ENCODE results near the gene CELA2A.
"Not testable (repeated sequence)": the region's sequence is repeated elsewhere in the genome, so short reads cannot be mapped to it uniquely, and the experiment has no call there.

The CELA2A gene

DNA sequence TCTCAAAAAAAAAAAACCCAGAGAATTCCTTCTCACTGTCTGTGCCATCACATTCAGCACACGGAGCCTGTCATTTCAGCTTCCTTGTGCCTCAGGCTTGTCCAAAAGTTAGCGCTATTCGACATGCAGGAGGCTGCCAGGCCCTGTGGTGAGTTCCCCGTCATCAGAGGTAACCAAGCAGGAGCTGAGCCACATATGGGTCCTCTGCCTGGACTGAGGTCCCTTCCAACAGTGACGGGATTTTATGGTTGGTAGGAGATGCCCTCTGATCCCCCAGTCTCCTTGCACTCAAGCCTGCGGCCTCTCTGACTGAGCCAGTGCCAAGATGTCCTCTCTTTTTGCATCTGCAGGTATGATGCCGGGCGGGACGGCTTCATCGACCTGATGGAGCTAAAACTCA is 31.0 kb upstream of the CELA2A start:
- DNase-seq = no peak

DNA sequence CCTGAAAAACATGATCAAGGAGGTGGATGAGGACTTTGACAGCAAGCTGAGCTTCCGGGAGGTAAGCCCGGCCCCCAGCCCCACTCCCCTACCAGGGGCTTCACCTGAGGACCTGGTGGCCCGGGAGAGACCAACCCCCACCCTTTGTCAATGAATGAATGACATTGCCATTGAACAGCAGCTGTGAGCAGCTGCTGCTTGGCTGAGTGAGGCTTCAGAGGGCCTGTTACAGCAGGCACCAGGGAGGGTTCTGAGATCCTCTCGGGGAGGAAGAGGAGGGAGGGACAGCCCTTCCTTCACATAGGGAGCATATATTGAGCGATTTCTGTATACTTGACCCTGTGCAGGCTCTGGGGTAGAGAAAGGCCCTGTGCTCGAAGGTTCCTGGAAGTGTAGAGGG is 30.6 kb upstream of the CELA2A start:
- DNase-seq = no peak

GRCh38 chr1:15426492-15427279 is 29.8 kb upstream of the CELA2A start:
- DNase-seq = peak; percentile 30

DNA sequence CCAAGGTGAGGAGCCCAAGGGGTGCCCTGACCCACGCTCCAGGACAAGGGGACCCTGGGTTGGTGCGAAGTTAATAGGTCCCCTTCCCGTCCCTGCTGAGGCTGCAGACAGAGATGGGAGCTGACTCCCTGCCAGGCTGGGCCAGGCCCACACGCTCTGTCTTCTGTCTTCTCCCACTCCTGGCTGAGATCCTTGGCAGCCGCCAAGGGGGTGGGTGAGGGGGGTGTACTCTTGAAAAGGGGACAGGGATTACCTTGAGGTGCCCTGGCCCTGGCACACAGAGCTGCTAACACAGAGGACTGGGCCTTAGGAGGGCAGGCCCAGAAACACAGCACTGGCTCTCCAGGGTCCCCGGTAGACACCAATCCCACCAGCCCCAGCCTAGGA is 29.3 kb upstream of the CELA2A start:
- peak; percentile 18 for DNase-seq

GRCh38 chr1:15428252-15428651 is 28.3 kb upstream of the CELA2A start:
- not testable (repeated sequence) for DNase-seq

DNA sequence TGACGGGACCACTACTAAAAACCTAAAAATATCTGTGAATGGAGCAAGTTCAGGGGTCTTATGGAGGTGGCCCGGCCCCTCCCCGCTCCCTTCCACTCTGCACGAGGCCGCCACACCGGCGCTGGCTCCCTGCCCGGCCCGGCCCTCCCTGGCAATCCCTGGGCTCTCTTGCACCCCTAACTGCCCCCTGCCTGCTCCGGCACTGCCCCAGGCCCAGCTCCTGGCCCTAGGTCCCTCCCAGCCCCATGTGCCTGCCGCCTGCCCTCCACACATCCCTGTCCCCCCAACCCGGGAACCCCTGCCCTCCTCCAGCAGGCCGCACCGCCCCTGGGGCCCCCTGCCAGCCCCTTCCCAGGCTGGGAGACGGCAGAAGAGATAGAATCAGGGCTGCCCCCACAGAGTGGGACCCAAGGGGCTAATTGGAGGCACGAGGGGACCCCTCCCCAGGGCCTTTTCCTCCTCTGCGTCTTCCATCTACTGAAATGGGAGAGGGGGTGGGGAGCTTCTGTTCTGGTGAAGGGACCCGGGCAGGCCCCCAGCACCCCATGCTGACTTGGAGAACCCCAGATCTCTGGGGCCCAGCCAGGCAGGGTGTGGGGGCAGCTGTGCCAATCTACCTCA is 27.6 kb upstream of the CELA2A start:
- peak; percentile 32 for DNase-seq

DNA sequence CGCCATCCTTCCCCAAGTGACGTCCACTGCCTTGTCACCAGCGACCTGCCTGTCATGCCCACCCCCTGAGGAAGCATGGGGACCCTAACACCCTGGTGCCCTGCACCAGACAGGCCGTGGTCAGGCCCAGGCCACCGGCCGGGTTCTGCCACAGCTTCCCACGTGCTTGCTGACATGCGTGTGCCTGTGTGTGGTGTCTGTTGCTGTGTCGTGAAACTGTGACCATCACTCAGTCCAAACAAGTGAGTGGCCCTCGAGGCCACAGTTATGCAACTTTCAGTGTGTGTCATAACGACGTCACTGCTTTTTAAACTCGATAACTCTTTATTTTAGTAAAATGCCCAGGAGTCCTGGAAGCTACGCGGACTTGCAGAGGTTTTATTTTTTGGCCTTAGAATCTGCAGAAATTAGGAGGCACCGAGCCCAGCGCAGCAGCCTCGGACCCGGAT is 26.8 kb upstream of the CELA2A start:
- DNase-seq = peak; percentile 28

DNA sequence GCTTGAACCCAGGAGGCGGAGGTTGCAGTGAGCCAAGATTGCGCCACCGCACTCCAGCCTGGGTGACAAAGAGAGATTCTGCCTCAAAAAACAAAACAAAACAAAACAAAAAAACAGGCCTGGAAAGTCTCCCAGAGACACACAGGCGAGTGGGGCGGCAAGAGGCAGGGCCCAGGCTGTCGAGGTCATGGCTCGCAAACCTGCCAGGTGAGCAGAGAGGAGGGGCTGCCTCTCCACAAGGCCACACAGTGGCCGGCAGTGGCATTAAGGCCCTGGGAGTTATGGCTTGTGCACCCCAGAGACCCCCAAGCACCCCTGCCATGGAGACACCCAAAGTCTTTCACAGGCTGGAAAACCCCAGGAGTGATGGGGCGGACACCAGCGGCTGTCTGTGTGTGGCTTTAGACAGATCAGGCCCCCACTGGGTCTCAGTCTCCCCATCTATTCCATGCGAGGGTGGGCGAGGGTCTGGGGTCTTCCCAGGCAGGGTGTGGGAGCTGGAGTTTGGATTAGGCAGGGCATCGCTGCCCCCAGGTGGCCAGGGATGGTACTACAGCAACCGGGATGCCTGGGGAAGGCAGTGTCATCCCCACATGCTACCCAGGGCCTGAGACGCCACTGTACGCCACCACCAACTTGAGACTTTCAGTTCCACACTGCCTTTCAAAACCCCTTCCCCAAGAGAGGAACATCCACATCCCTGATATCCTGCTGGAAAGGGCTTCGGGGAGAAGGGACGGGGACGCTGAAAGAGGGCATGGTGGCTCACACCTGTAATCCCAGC is 25.6 kb upstream of the CELA2A start:
- DNase-seq = peak; percentile 74

GRCh38 chr1:15431571-15431948 is 25.0 kb upstream of the CELA2A start:
- DNase-seq = no peak

DNA sequence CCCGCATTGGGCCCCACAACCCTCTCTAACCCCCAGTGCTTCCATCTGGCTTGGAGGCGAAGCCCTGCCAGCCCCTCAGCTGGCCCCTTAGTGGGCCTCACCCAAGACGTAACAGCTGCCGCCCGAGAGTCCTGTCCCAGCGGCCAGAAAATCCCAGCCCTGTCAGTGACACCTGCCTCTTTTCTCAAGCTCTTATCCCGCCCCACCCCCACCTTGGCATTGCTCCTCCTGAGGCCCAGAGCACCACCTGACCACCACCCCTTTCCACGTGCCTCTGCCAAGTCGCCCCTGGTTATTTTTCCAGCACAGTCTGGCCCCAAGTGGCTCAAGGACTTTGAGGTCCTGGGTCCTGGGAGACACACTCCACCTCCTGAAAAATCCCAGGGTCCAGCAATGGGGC is 24.2 kb upstream of the CELA2A start:
- peak; percentile 71 for DNase-seq

- no peak for DNase-seq
Observed at GRCh38 chr1:15433471-15433870, 23.1 kb upstream of the CELA2A start.

DNA sequence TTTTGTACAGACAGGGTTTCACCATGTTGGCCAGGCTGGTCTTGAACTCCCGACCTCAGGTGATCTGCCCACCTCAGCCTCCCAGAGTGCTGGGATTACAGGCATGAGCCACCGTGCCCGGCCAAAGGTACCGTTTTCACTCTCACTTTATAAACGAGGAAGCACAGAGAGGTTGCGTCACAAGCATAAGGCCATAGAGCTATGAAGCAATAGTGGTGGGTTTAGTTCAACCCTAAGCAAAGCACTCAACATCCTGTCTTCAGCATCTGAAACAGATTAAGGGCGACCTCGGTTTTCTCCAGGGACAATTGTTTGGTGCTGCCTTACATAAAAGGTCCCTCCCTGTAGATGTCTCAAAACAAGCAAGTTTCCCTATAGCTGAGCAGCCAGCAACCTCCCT is 21.8 kb upstream of the CELA2A start:
- not testable (repeated sequence) for DNase-seq

DNA sequence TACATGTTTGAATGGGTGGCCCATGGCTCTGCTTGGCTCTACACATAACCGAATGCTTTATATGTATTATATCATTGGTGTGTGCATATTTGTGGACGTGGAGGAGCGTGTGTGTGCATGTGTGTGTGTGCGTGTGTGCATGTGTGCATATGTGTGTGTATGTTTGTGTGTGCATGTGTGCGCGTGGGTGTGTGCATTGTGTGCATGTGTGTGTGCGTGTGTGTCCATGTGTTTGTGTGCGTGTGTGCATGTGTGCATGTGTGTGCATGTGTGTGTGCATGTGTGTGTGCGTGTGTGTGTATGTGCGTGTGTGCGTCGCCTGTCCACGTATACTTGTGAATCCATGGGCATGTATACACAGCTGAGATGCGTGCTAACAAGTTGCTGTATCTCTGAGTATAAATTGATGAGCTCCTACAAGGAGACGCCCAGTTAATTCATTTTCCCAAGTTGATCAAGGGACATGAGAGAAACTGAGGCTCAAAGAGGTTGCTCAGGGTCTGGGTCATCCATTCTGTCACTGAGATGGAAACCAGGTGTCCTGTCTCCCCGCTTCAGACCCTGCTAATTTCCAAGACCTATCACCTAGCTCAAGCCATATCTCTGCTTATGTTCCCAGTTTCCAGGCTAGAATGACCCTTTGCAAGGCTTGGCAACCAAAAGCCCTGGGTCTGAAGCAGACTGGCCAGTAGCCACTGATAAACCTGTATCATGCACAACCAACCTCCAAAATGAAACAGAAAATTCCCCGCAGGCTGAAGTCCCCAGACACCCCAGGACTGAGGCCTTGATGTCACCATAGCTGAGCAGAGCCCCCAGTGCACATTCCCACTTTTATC is 21.1 kb upstream of the CELA2A start:
- DNase-seq = no peak

- DNase-seq = no peak
Observed at GRCh38 chr1:15436881-15437442, 19.6 kb upstream of the CELA2A start.

GRCh38 chr1:15439325-15439724 is 17.2 kb upstream of the CELA2A start:
- DNase-seq = no peak

DNA sequence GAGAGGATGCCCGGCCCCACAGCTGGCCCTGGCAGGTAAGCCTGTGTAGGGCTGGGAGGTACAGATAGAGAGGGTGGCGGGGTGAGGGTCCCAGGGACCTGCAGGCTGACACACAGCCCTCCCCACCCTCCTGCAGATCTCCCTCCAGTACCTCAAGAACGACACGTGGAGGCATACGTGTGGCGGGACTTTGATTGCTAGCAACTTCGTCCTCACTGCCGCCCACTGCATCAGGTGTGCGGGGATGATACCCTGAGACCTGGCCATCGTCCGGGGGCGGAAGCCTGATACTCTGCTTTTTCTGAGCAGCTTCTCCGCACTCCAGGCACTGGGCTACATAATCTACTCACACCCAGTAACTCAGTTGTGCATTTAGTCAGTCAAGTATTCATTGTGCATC is 16.2 kb upstream of the CELA2A start:
- no peak for DNase-seq

DNA sequence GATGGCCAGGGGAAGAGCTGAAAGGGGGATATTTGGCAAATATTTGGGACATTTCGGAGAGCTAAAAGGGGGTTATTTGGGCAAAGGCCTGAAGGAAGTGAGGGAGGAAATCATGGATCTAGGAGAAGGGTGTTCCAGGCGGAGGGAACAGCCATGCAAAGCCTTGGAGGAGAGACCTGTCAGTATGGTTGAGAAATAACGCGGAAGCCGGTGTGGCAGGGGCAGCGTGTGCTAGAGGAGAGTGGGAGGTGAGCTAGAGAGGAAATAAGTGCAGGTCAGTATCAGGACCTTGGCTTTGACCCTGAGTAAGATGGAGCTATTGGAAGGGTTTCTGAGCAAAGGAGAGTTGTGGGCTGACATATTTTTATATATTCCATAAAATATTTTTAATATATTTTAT is 15.3 kb upstream of the CELA2A start:
- no peak for DNase-seq

GRCh38 chr1:15442119-15442518 is 14.4 kb upstream of the CELA2A start:
- DNase-seq = no peak

DNA sequence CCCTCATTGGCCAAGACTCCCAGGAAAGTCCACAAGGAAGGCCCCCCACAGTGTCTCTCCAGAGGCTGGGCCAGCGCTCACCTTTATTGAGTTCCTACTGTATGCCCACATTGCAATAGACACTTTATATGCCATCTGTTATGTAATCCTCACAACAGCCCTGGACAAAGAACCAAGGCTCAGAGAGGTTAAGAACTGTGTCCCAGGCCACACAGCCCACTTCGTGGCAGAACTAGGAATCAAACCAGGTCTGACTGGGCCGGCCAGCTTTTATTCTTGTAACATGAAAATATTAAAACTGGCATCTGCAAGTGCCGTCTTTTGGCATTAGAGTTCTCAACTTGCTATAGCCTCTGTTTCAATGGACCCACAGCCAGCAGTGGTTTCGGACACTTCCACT is 13.8 kb upstream of the CELA2A start:
- no peak for DNase-seq

DNA sequence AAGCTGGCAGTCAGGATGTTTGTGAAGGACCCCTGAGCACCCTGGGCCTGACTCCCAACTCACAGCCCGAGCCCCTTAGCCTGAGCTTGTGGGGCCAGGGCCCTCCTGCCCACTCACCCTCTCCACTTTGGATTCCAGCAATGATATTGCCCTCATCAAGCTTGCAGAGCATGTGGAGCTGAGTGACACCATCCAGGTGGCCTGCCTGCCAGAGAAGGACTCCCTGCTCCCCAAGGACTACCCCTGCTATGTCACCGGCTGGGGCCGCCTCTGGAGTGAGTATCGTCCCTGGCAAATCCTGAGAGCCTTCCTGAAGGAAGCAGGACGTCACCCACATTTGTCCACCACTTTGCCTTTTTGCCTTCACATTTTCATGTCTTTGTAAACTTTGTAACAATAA is 13.3 kb upstream of the CELA2A start:
- DNase-seq = no peak

GRCh38 chr1:15444468-15445389 is 11.8 kb upstream of the CELA2A start:
- DNase-seq = no peak
